Activated T-helper 2 cell treated with anti-CD3 and anti-CD28 coated beads, Interferon-gamma antibody, Interleukin-2, Interleukin-4, amounts not matched to agents 10 μg/mL and 5 μg/mL and 100 μg/mL, durations not matched to agents 14 hours and 24 hours and 36 hours (primary cell): Measurements from ENCODE around the gene KPNA4. TPM values are rescaled to one million over a fixed set of nuclear protein-coding genes. Genes with fewer than 3 reads are reported as not detected.

Experiments used
- DNase-seq: peaks from one replicate; pipeline ENCODE4 v3.0.0; 2021; ENCODE audit warnings: low spot score
- H3K27ac Mint-ChIP-seq: one replicate; pipeline ENCODE4 v1.8.0; 2021; ENCODE audit warnings: mixed read lengths
- H3K27me3 Mint-ChIP-seq: one replicate; pipeline ENCODE4 v1.8.0; 2021; ENCODE audit warnings: low read depth, mixed read lengths
- H3K36me3 Mint-ChIP-seq: one replicate; pipeline ENCODE4 v1.8.0; 2021; ENCODE audit warnings: low read depth, mixed read lengths
- H3K4me1 Mint-ChIP-seq: one replicate; pipeline ENCODE4 v1.8.0; 2021; ENCODE audit warnings: low read depth, mixed read lengths
- H3K4me3 Mint-ChIP-seq: one replicate; pipeline ENCODE4 v1.8.0; 2021; ENCODE audit warnings: low read depth, mild to moderate bottlenecking, moderate library complexity, mixed read lengths
- H3K9me3 Mint-ChIP-seq: one replicate; pipeline ENCODE4 v1.8.0; 2021; ENCODE audit warnings: mixed read lengths
- intact Hi-C: fragments of 100-400 bp; cut with micrococcal nuclease; formaldehyde crosslinking; loops from one replicate; pipeline ENCODE4 v1.15.1; 2023
- total RNA-seq: library from RNA; stranded (reverse); gene quantifications from 2 replicates; pipeline ENCODE4 v1.2.3, GENCODE V29; 2022

KPNA4 gene
- total RNA-seq, 1 donor from 2014 or later: 69.8 TPM

GRCh38 chr3:160475884-160476283 lies 89.5 kb downstream of the KPNA4 start:
- H3K27ac Mint-ChIP-seq: no peak overlapping the region
- H3K4me3 Mint-ChIP-seq: no peak overlapping the region
- no peaks in the 10 kb centered on the region for H3K36me3 Mint-ChIP-seq
- no peak for DNase-seq
- no peaks in the 10 kb centered on the region for H3K4me1 Mint-ChIP-seq
- intact Hi-C loops: no loop called here
- H3K27me3 Mint-ChIP-seq: peaks cover 16% of the 10 kb centered on the region
- no peaks in the 10 kb centered on the region for H3K9me3 Mint-ChIP-seq

GRCh38 chr3:160475153-160475552 lies 90.2 kb downstream of the KPNA4 start:
- no peak overlapping the region for H3K4me3 Mint-ChIP-seq
- H3K27me3 Mint-ChIP-seq: peaks cover 16% of the 10 kb centered on the region
- H3K27ac Mint-ChIP-seq: no peak overlapping the region
- no peaks in the 10 kb centered on the region for H3K36me3 Mint-ChIP-seq
- peaks cover 3% of the 10 kb centered on the region for H3K9me3 Mint-ChIP-seq
- H3K4me1 Mint-ChIP-seq: no peaks in the 10 kb centered on the region
- no peak for DNase-seq
- intact Hi-C loops: no loop called here

- H3K27ac Mint-ChIP-seq: no peak overlapping the region
- intact Hi-C loops: no loop called here
Observed at GRCh38 chr3:160474416-160474838, 90.9 kb downstream of the KPNA4 start.

DNA sequence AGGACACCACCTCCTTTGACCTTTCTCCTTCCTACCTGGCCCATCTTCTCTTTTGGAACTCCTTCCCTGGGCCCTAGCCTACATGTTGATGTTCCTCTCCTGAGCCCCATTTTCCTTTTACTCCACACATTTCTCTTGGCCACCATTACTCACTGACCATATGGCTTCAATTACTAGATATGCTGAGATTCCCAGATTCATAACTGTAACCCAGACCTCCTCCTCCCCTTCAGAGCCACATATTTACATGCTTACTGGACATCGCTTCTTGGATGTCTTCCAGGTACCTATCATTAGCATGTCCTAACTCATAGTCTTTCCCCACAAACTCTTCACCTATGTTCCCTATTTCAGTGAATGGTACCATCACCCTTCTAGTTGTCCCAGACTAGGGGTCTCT lies 91.4 kb downstream of the KPNA4 start:
- DNase-seq: no peak
- H3K27me3 Mint-ChIP-seq: peaks cover 19% of the 10 kb centered on the region
- intact Hi-C loops: no loop called here
- peaks cover 14% of the 10 kb centered on the region for H3K9me3 Mint-ChIP-seq
- H3K27ac Mint-ChIP-seq: no peak overlapping the region
- no peaks in the 10 kb centered on the region for H3K4me1 Mint-ChIP-seq
- no peak overlapping the region for H3K4me3 Mint-ChIP-seq
- peaks cover 4% of the 10 kb centered on the region for H3K36me3 Mint-ChIP-seq

More at GRCh38 chr3:160474416-160474838, 90.9 kb downstream of the KPNA4 start:
- Mint-ChIP-seq H3K9me3 (peaks cover 10% of the 10 kb centered on the region), H3K4me3 (no peak overlapping the region), H3K27me3 (peaks cover 16% of the 10 kb centered on the region), H3K4me1 (no peaks in the 10 kb centered on the region), H3K36me3 (peaks cover 4% of the 10 kb centered on the region)
- DNase-seq: no peak

DNA sequence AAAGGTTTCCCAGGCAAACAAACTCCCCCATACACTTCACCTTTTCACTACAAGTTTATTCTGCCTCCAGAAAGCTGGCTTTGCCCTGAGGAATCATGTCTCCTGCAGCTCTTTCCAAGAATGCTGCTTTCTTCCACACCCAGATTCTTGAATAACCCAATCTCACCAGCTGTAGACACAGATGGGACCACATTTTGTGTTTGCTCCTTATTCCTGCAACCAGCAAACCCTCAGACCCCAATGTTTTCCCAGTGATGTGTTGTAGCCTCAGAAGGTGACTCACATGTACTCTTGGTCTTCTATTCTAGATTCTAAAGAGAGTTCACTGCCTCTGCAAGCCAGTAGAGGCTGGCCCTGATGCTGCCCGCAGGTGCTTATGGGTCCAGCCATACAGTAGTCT lies 92.2 kb downstream of the KPNA4 start:
- peaks cover 21% of the 10 kb centered on the region for H3K27me3 Mint-ChIP-seq
- H3K4me1 Mint-ChIP-seq: no peaks in the 10 kb centered on the region
- peaks cover 17% of the 10 kb centered on the region for H3K9me3 Mint-ChIP-seq
- H3K36me3 Mint-ChIP-seq: peaks cover 4% of the 10 kb centered on the region
- intact Hi-C loops: no loop called here
- no peak overlapping the region for H3K4me3 Mint-ChIP-seq
- DNase-seq: no peak
- H3K27ac Mint-ChIP-seq: no peak overlapping the region

- H3K9me3 Mint-ChIP-seq: peaks cover 17% of the 10 kb centered on the region
- H3K27ac Mint-ChIP-seq: no peak overlapping the region
- H3K4me1 Mint-ChIP-seq: no peaks in the 10 kb centered on the region
- peaks cover 21% of the 10 kb centered on the region for H3K27me3 Mint-ChIP-seq
- intact Hi-C loops: no loop called here
- no peak overlapping the region for H3K4me3 Mint-ChIP-seq
- no peak for DNase-seq
- peaks cover 4% of the 10 kb centered on the region for H3K36me3 Mint-ChIP-seq
Observed at GRCh38 chr3:160472344-160472743, 93.0 kb downstream of the KPNA4 start.

DNA sequence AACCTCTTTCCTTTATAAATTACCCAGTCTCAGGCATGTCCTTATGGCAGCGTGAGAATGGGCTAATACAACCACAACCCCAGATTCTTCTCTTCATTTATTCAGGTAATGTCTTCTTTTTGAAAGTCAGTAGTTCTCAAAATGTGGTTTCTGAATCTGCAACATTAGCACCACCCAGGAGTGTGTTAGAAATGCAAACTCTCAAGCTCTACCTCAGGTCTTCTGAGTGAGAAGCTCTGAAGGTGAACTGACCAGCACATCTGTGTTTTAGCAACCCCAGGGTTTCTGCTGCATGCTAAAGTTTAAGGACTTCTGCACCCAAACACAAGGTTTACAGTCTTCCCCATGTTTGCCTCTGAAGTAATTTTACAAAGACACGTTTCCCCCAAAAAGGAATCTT lies 93.5 kb downstream of the KPNA4 start:
- H3K36me3 Mint-ChIP-seq: peaks cover 4% of the 10 kb centered on the region
- H3K4me3 Mint-ChIP-seq: no peak overlapping the region
- no peak overlapping the region for H3K27ac Mint-ChIP-seq
- H3K9me3 Mint-ChIP-seq: peaks cover 17% of the 10 kb centered on the region
- no peak for DNase-seq
- intact Hi-C loops: no loop called here
- H3K27me3 Mint-ChIP-seq: peaks cover 23% of the 10 kb centered on the region
- no peaks in the 10 kb centered on the region for H3K4me1 Mint-ChIP-seq

DNA sequence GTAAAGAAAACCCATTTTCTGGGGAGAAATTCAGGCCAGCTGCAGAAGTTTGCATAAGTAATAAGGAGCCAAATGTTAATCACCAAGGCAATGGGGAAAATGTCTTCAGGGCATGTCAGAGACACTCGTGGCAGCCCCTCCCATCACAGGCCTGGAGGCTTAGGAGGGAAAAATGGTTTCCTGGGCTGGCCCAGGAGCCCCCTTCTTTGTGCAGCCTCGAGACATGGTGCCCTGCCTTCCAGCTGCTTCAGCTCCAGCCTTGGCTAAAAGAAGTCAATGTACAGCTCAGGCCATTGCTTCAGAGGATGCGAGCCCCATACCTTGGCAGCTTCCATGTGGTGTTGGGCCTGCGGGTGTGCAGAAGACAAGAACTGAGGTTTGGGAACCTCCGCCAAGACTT lies 95.2 kb downstream of the KPNA4 start:
- no peak for DNase-seq
- peaks cover 17% of the 10 kb centered on the region for H3K9me3 Mint-ChIP-seq
- H3K4me1 Mint-ChIP-seq: no peaks in the 10 kb centered on the region
- H3K27ac Mint-ChIP-seq: no peak overlapping the region
- H3K36me3 Mint-ChIP-seq: peaks cover 4% of the 10 kb centered on the region
- H3K4me3 Mint-ChIP-seq: no peak overlapping the region
- intact Hi-C loops: no loop called here
- peaks cover 18% of the 10 kb centered on the region for H3K27me3 Mint-ChIP-seq

GRCh38 chr3:160464971-160465370 lies 100.4 kb downstream of the KPNA4 start:
- H3K27ac Mint-ChIP-seq: no peak overlapping the region
- intact Hi-C loops: no loop called here
- no peak for DNase-seq
- H3K27me3 Mint-ChIP-seq: peaks cover 32% of the 10 kb centered on the region
- H3K4me1 Mint-ChIP-seq: no peaks in the 10 kb centered on the region
- H3K9me3 Mint-ChIP-seq: peaks cover 13% of the 10 kb centered on the region
- H3K36me3 Mint-ChIP-seq: peaks cover 4% of the 10 kb centered on the region
- no peak overlapping the region for H3K4me3 Mint-ChIP-seq

GRCh38 chr3:160464321-160464720 lies 101.0 kb downstream of the KPNA4 start:
- Mint-ChIP-seq H3K4me1 (no peaks in the 10 kb centered on the region), H3K36me3 (no peaks in the 10 kb centered on the region), H3K27me3 (peaks cover 34% of the 10 kb centered on the region), H3K9me3 (peaks cover 6% of the 10 kb centered on the region), H3K4me3 (no peak overlapping the region), H3K27ac (no peak overlapping the region)
- intact Hi-C loops: no loop called here
- no peak for DNase-seq

DNA sequence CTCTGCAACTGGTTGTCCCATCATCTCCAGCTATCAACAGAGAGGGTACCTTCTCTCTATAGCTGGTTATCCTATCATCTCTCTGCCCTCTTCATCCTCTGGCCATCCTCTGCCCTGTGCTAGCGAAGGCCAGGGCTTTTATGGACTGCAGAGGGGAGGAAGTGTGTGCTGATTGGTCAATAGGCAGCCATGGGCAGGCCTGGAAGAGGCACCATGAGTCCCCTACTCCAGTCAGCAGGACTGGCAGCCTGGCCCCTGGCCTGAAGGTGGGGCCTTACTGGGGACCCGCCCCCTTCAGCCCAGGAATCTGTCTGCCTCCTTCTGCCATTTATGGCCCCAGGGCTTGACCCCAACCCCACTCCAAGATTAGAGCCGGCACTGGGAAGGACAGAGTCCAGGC lies 105.3 kb downstream of the KPNA4 start:
- no peak overlapping the region for H3K27ac Mint-ChIP-seq
- no peaks in the 10 kb centered on the region for H3K9me3 Mint-ChIP-seq
- H3K4me1 Mint-ChIP-seq: no peaks in the 10 kb centered on the region
- DNase-seq: no peak
- peaks cover 42% of the 10 kb centered on the region for H3K27me3 Mint-ChIP-seq
- intact Hi-C loops: no loop called here
- H3K36me3 Mint-ChIP-seq: no peaks in the 10 kb centered on the region
- no peak overlapping the region for H3K4me3 Mint-ChIP-seq

DNA sequence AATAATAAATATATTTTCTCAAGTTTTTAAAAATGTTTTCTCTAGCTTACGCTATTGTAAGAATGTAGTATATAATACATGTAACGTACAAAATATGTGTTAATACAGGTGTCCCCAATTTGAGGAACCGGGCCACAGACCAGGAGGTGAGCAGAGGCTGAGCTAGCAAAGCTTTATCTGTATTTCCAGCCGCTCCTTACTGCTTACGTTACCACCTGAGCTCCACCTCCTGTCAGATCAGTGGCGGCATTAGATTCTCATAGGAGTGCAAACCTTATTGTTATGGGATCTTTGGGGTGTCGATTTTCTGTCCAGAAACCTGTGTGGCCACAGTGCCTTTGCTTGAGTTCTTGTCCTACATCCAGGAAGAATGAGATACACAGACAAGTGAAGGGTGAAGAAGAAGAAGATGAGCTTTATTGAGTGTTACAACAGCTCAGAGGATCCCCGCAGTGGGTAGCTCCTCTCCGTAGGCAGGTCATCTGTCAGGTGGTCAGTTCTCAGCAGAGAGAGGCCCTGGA lies 105.9 kb downstream of the KPNA4 start:
- H3K36me3 Mint-ChIP-seq: no peaks in the 10 kb centered on the region
- H3K27me3 Mint-ChIP-seq: peaks cover 40% of the 10 kb centered on the region
- no peak overlapping the region for H3K27ac Mint-ChIP-seq
- DNase-seq: no peak
- H3K9me3 Mint-ChIP-seq: no peaks in the 10 kb centered on the region
- no peaks in the 10 kb centered on the region for H3K4me1 Mint-ChIP-seq
- intact Hi-C loops: no loop called here
- H3K4me3 Mint-ChIP-seq: no peak overlapping the region

DNA sequence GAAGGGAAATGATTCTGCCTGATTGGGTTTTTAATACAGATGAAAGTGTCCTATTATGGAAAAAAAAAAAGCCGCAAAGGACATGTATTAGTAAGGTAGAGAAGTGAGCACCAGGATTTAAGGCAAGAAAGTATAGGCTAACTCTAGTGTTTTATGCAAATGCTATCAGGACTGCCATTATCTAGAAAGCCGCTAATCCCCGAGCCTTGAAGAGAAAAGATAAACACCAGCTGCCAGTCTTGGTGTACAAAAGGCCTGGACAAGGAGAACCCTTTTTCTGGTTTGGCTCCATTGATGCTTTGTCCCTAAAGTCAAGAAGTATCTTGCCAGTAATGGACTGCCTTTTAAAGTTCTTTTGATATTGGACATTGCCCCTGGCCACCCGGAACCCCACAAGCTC lies 107.2 kb downstream of the KPNA4 start:
- no peaks in the 10 kb centered on the region for H3K36me3 Mint-ChIP-seq
- no peak overlapping the region for H3K4me3 Mint-ChIP-seq
- no peak overlapping the region for H3K27ac Mint-ChIP-seq
- no peaks in the 10 kb centered on the region for H3K4me1 Mint-ChIP-seq
- DNase-seq: no peak
- intact Hi-C loops: no loop called here
- H3K9me3 Mint-ChIP-seq: no peaks in the 10 kb centered on the region
- peaks cover 37% of the 10 kb centered on the region for H3K27me3 Mint-ChIP-seq

- intact Hi-C loops: no loop called here
- H3K27me3 Mint-ChIP-seq: peaks cover 21% of the 10 kb centered on the region
Observed at GRCh38 chr3:160455846-160456245, 109.5 kb downstream of the KPNA4 start.

More at GRCh38 chr3:160455846-160456245, 109.5 kb downstream of the KPNA4 start:
- H3K27ac Mint-ChIP-seq: no peak overlapping the region
- H3K4me3 Mint-ChIP-seq: no peak overlapping the region
- H3K36me3 Mint-ChIP-seq: no peaks in the 10 kb centered on the region
- H3K4me1 Mint-ChIP-seq: peaks cover 2% of the 10 kb centered on the region
- DNase-seq: no peak
- no peaks in the 10 kb centered on the region for H3K9me3 Mint-ChIP-seq
